ENCODE results near the gene FAM227B.
"Not testable (repeated sequence)": the region's sequence is repeated elsewhere in the genome, so short reads cannot be mapped to it uniquely, and the experiment has no call there.

FAM227B gene

GRCh38 chr15:49622561-49622960 lies 1.9 kb upstream of the FAM227B start:
- Histone ChIP-seq H2BK5ac (ENCODE audit: low read length) (no peak overlapping the region), H3K36me3 (ENCODE audit: control insufficient read depth, insufficient read depth, low read length) (peaks cover 3% of the 10 kb centered on the region), H2BK15ac (replicated peaks; ENCODE audit: low read depth) (no peak overlapping the region), H2BK120ac (ENCODE audit: low read depth, low read length) (no peak overlapping the region), H3K9ac (ENCODE audit: low read length) (no peak overlapping the region), H2AK5ac (ENCODE audit: low read length) (no peak overlapping the region), H4K8ac (ENCODE audit: low read depth, low read length) (no peak overlapping the region), H3K79me1 (ENCODE audit: low read length) (peaks cover 11% of the 10 kb centered on the region), H3K18ac (ENCODE audit: low read length) (no peak overlapping the region), H3K4me2 (ENCODE audit: low read length) (no peak overlapping the region), H3K27ac (ENCODE audit: low read depth, low read length) (no peak overlapping the region), H3K56ac (ENCODE audit: low read length) (no peak overlapping the region), H3K4me1 (ENCODE audit: control insufficient read depth, low read depth, low read length) (no peaks in the 10 kb centered on the region), H3K23ac (ENCODE audit: low read length) (no peak overlapping the region), H3K27me3 (ENCODE audit: insufficient read depth, low read length, poor library complexity) (no peaks in the 10 kb centered on the region), H4K5ac (ENCODE audit: low read length) (no peak overlapping the region), H3K4me3 (ENCODE audit: low read length) (no peak overlapping the region), H3K4ac (ENCODE audit: low read depth, low read length) (no peak overlapping the region), H3K79me2 (ENCODE audit: control insufficient read depth, insufficient read depth, low read length) (peaks cover 14% of the 10 kb centered on the region)
- DNase-seq: peak; percentile 46
- no CpG with 5 or more reads among the region's 3 CpGs for WGBS (ENCODE audit: extremely low coverage, insufficient coverage, low lambda C conversion rate)

GRCh38 chr15:49621887-49622286 lies 1.3 kb upstream of the FAM227B start:
- Histone ChIP-seq H3K18ac (ENCODE audit: low read length) (no peak overlapping the region), H3K27me3 (ENCODE audit: insufficient read depth, low read length, poor library complexity) (no peaks in the 10 kb centered on the region), H2BK15ac (replicated peaks; ENCODE audit: low read depth) (no peak overlapping the region), H3K9ac (ENCODE audit: low read length) (peak overlapping the region; percentile 93), H3K4me2 (ENCODE audit: low read length) (peak overlapping the region; percentile 21), H3K79me2 (ENCODE audit: control insufficient read depth, insufficient read depth, low read length) (peaks cover 14% of the 10 kb centered on the region), H2BK5ac (ENCODE audit: low read length) (no peak overlapping the region), H2AK5ac (ENCODE audit: low read length) (no peak overlapping the region), H3K4ac (ENCODE audit: low read depth, low read length) (no peak overlapping the region), H3K4me1 (ENCODE audit: control insufficient read depth, low read depth, low read length) (no peaks in the 10 kb centered on the region), H3K36me3 (ENCODE audit: control insufficient read depth, insufficient read depth, low read length) (peaks cover 3% of the 10 kb centered on the region), H2BK120ac (ENCODE audit: low read depth, low read length) (no peak overlapping the region), H3K27ac (ENCODE audit: low read depth, low read length) (no peak overlapping the region), H3K4me3 (ENCODE audit: low read length) (no peak overlapping the region), H3K79me1 (ENCODE audit: low read length) (peaks cover 11% of the 10 kb centered on the region), H4K5ac (ENCODE audit: low read length) (no peak overlapping the region), H3K23ac (ENCODE audit: low read length) (no peak overlapping the region), H4K8ac (ENCODE audit: low read depth, low read length) (no peak overlapping the region), H3K56ac (ENCODE audit: low read length) (peak overlapping the region; percentile 53)
- peak; percentile 23 for DNase-seq
- no CpG with 5 or more reads among the region's 1 CpG for WGBS (ENCODE audit: extremely low coverage, insufficient coverage, low lambda C conversion rate)

GRCh38 chr15:49621401-49621811 lies 788 bp upstream of the FAM227B start:
- DNase-seq: peak; percentile 18
- WGBS (ENCODE audit: extremely low coverage, insufficient coverage, low lambda C conversion rate): no CpG with 5 or more reads among the region's 8 CpGs
- Histone ChIP-seq H2AK5ac (ENCODE audit: low read length) (no peak overlapping the region), H2BK5ac (ENCODE audit: low read length) (no peak overlapping the region), H3K4me1 (ENCODE audit: control insufficient read depth, low read depth, low read length) (no peaks in the 10 kb centered on the region), H3K9ac (ENCODE audit: low read length) (peak overlapping the region; percentile 93), H4K5ac (ENCODE audit: low read length) (no peak overlapping the region), H3K4me3 (ENCODE audit: low read length) (peak overlapping the region; percentile 89), H3K79me1 (ENCODE audit: low read length) (peaks cover 11% of the 10 kb centered on the region), H2BK120ac (ENCODE audit: low read depth, low read length) (no peak overlapping the region), H3K18ac (ENCODE audit: low read length) (peak overlapping the region; percentile 91), H3K56ac (ENCODE audit: low read length) (peak overlapping the region; percentile 95), H3K4me2 (ENCODE audit: low read length) (peak overlapping the region; percentile 61), H3K27ac (ENCODE audit: low read depth, low read length) (no peak overlapping the region), H3K36me3 (ENCODE audit: control insufficient read depth, insufficient read depth, low read length) (peaks cover 3% of the 10 kb centered on the region), H3K27me3 (ENCODE audit: insufficient read depth, low read length, poor library complexity) (no peaks in the 10 kb centered on the region), H3K4ac (ENCODE audit: low read depth, low read length) (no peak overlapping the region), H3K23ac (ENCODE audit: low read length) (no peak overlapping the region), H3K79me2 (ENCODE audit: control insufficient read depth, insufficient read depth, low read length) (peaks cover 14% of the 10 kb centered on the region), H4K8ac (ENCODE audit: low read depth, low read length) (peak overlapping the region; percentile 91), H2BK15ac (replicated peaks; ENCODE audit: low read depth) (no peak overlapping the region)

- H3K27me3 ChIP-seq (ENCODE audit: insufficient read depth, low read length, poor library complexity): no peaks in the 10 kb centered on the region
- no peak for DNase-seq
- no peak overlapping the region for H4K8ac ChIP-seq (ENCODE audit: low read depth, low read length)
- peaks cover 14% of the 10 kb centered on the region for H3K79me2 ChIP-seq (ENCODE audit: control insufficient read depth, insufficient read depth, low read length)
- no peak overlapping the region for H4K5ac ChIP-seq (ENCODE audit: low read length)
- no peak overlapping the region for H2BK120ac ChIP-seq (ENCODE audit: low read depth, low read length)
- H3K23ac ChIP-seq (ENCODE audit: low read length): no peak overlapping the region
- peaks cover 8% of the 10 kb centered on the region for H3K79me1 ChIP-seq (ENCODE audit: low read length)
- H3K4me3 ChIP-seq (ENCODE audit: low read length): peak overlapping the region; percentile 69
- H3K9ac ChIP-seq (ENCODE audit: low read length): peak overlapping the region; percentile 79
- no peaks in the 10 kb centered on the region for H3K36me3 ChIP-seq (ENCODE audit: control insufficient read depth, insufficient read depth, low read length)
- no peak overlapping the region for H3K4ac ChIP-seq (ENCODE audit: low read depth, low read length)
- H2BK15ac ChIP-seq (replicated peaks; ENCODE audit: low read depth): no peak overlapping the region
- H2AK5ac ChIP-seq (ENCODE audit: low read length): no peak overlapping the region
- peak overlapping the region; percentile 41 for H3K27ac ChIP-seq (ENCODE audit: low read depth, low read length)
- no CpG with 5 or more reads among the region's 6 CpGs for WGBS (ENCODE audit: extremely low coverage, insufficient coverage, low lambda C conversion rate)
- no peak overlapping the region for H3K18ac ChIP-seq (ENCODE audit: low read length)
- H3K4me2 ChIP-seq (ENCODE audit: low read length): peak overlapping the region; percentile 64
- peak overlapping the region; percentile 83 for H3K56ac ChIP-seq (ENCODE audit: low read length)
- H3K4me1 ChIP-seq (ENCODE audit: control insufficient read depth, low read depth, low read length): no peaks in the 10 kb centered on the region
- no peak overlapping the region for H2BK5ac ChIP-seq (ENCODE audit: low read length)
These were observed 419 bp downstream of the FAM227B start for GRCh38 chr15:49620199-49620598.

GRCh38 chr15:49619226-49619625 lies 1.4 kb downstream of the FAM227B start:
- no peak overlapping the region for H2BK15ac ChIP-seq (replicated peaks; ENCODE audit: low read depth)
- WGBS (ENCODE audit: extremely low coverage, insufficient coverage, low lambda C conversion rate): no CpG with 5 or more reads among the region's 3 CpGs
- no peak overlapping the region for H4K5ac ChIP-seq (ENCODE audit: low read length)
- no peak overlapping the region for H3K4me2 ChIP-seq (ENCODE audit: low read length)
- H3K27ac ChIP-seq (ENCODE audit: low read depth, low read length): no peak overlapping the region
- H3K56ac ChIP-seq (ENCODE audit: low read length): no peak overlapping the region
- H3K36me3 ChIP-seq (ENCODE audit: control insufficient read depth, insufficient read depth, low read length): no peaks in the 10 kb centered on the region
- no peak overlapping the region for H2BK120ac ChIP-seq (ENCODE audit: low read depth, low read length)
- H2AK5ac ChIP-seq (ENCODE audit: low read length): no peak overlapping the region
- no peaks in the 10 kb centered on the region for H3K27me3 ChIP-seq (ENCODE audit: insufficient read depth, low read length, poor library complexity)
- peaks cover 14% of the 10 kb centered on the region for H3K79me2 ChIP-seq (ENCODE audit: control insufficient read depth, insufficient read depth, low read length)
- peaks cover 8% of the 10 kb centered on the region for H3K79me1 ChIP-seq (ENCODE audit: low read length)
- no peak for DNase-seq
- no peak overlapping the region for H3K4ac ChIP-seq (ENCODE audit: low read depth, low read length)
- H3K9ac ChIP-seq (ENCODE audit: low read length): no peak overlapping the region
- H3K4me3 ChIP-seq (ENCODE audit: low read length): no peak overlapping the region
- H3K23ac ChIP-seq (ENCODE audit: low read length): no peak overlapping the region
- no peaks in the 10 kb centered on the region for H3K4me1 ChIP-seq (ENCODE audit: control insufficient read depth, low read depth, low read length)
- no peak overlapping the region for H3K18ac ChIP-seq (ENCODE audit: low read length)
- H4K8ac ChIP-seq (ENCODE audit: low read depth, low read length): no peak overlapping the region
- H2BK5ac ChIP-seq (ENCODE audit: low read length): no peak overlapping the region

- H3K36me3 ChIP-seq (ENCODE audit: control insufficient read depth, insufficient read depth, low read length); H3K4me2 ChIP-seq (ENCODE audit: low read length): not testable (repeated sequence)
- no CpG with 5 or more reads among the region's 3 CpGs for WGBS (ENCODE audit: extremely low coverage, insufficient coverage, low lambda C conversion rate)
These were observed 8.4 kb downstream of the FAM227B start for GRCh38 chr15:49612240-49612639.

More at GRCh38 chr15:49612240-49612639, 8.4 kb downstream of the FAM227B start:
- H2BK120ac ChIP-seq (ENCODE audit: low read depth, low read length); H3K9ac ChIP-seq (ENCODE audit: low read length); H2BK15ac ChIP-seq (replicated peaks; ENCODE audit: low read depth); H4K5ac ChIP-seq (ENCODE audit: low read length); H3K4me3 ChIP-seq (ENCODE audit: low read length); H3K23ac ChIP-seq (ENCODE audit: low read length); H3K27ac ChIP-seq (ENCODE audit: low read depth, low read length); H3K4ac ChIP-seq (ENCODE audit: low read depth, low read length); H3K79me1 ChIP-seq (ENCODE audit: low read length); H3K27me3 ChIP-seq (ENCODE audit: insufficient read depth, low read length, poor library complexity); H2AK5ac ChIP-seq (ENCODE audit: low read length); H3K56ac ChIP-seq (ENCODE audit: low read length); H2BK5ac ChIP-seq (ENCODE audit: low read length); H4K8ac ChIP-seq (ENCODE audit: low read depth, low read length); H3K79me2 ChIP-seq (ENCODE audit: control insufficient read depth, insufficient read depth, low read length); DNase-seq; H3K18ac ChIP-seq (ENCODE audit: low read length); H3K4me1 ChIP-seq (ENCODE audit: control insufficient read depth, low read depth, low read length): not testable (repeated sequence)
